IMR-90 (cell line): ENCODE data around the gene SLC9B1. TPM values are rescaled to one million over a fixed set of nuclear protein-coding genes. Genes with fewer than 3 reads are reported as not detected.

ENCODE experiments used
- ATAC-seq: fragments of 200-7000 bp; cut with Tn5 transposase; 2 replicates; pipeline ENCODE4 v1.9.1; 2020; ENCODE audit warnings: low read depth, mild to moderate bottlenecking, moderate library complexity
- BruUV-seq: library from RNA; stranded (reverse); fragments of 400-500 nt; replicated peaks from 2 replicates; lab custom pipeline; 2021; lab: Mats Ljungman, UMichigan
- CTCF ChIA-PET: fragments of 300-600 bp; formaldehyde crosslinking; extraction: SDS; loops from one replicate; lab custom pipeline; 2021; ENCODE audit warnings: antibody characterized with exemption; lab: Yijun Ruan, JAX
- POLR2A ChIA-PET: fragments of 300-600 bp; sonication (Branson Sonifier 250); formaldehyde crosslinking; loops from one replicate; lab custom pipeline; 2022; ENCODE audit warnings: antibody characterized with exemption; ENCODE audit not compliant: unreplicated experiment; lab: Charles Lee
- DNase-seq: peaks from one replicate; pipeline ENCODE4 v3.0.0; 2013
- H2AFZ ChIP-seq: replicated peaks from 2 replicates; pipeline ENCODE3; 2013; ENCODE audit warnings: low read length, mild to moderate bottlenecking; ENCODE audit not compliant: poor library complexity
- H2AK5ac ChIP-seq: 2 replicates; pipeline ENCODE4 v1.6.1; 2013; ENCODE audit warnings: low read depth, low read length, inconsistent platforms
- H2AK9ac ChIP-seq: replicated peaks from 2 replicates; pipeline ENCODE3; 2013; ENCODE audit warnings: mild to moderate bottlenecking, low read depth, low read length, moderate library complexity; ENCODE audit not compliant: poor library complexity
- H2BK120ac ChIP-seq: 2 replicates; pipeline ENCODE4 v1.6.1; 2013; ENCODE audit warnings: low read depth, low read length, inconsistent platforms
- H2BK15ac ChIP-seq: 3 replicates; pipeline ENCODE4 v1.6.1; 2013; ENCODE audit warnings: low read depth, low read length, inconsistent platforms
- H2BK20ac ChIP-seq: 2 replicates; pipeline ENCODE4 v1.6.1; 2013; ENCODE audit warnings: low read depth, mild to moderate bottlenecking, inconsistent platforms, low read length, moderate library complexity
- H2BK5ac ChIP-seq: 2 replicates; pipeline ENCODE4 v1.6.1; 2013; ENCODE audit warnings: mild to moderate bottlenecking, low read depth, low read length, inconsistent platforms; ENCODE audit not compliant: poor library complexity, severe bottlenecking
- H3K14ac ChIP-seq: replicated peaks from 2 replicates; pipeline ENCODE4 v1.6.1; 2013; ENCODE audit warnings: low read depth, low read length, inconsistent platforms
- H3K18ac ChIP-seq: 2 replicates; pipeline ENCODE4 v1.6.1; 2013; ENCODE audit warnings: low read depth, low read length, control low read depth
- H3K23ac ChIP-seq: 2 replicates; pipeline ENCODE4 v1.6.1; 2013; ENCODE audit warnings: low read depth, low read length, inconsistent platforms
- H3K27ac ChIP-seq: 2 replicates; pipeline ENCODE4 v1.5.1; 2013; ENCODE audit warnings: mild to moderate bottlenecking, control low read depth, low read length; ENCODE audit not compliant: insufficient read depth
- H3K27me3 ChIP-seq: 2 replicates; pipeline ENCODE4 v1.6.1; 2013; ENCODE audit warnings: low read length; ENCODE audit not compliant: control insufficient read depth, insufficient read depth
- H3K36me3 ChIP-seq: 2 replicates; pipeline ENCODE4 v1.6.1; 2013; ENCODE audit warnings: low read length, mixed read lengths; ENCODE audit not compliant: control insufficient read depth, insufficient read depth
- H3K4ac ChIP-seq: 2 replicates; pipeline ENCODE4 v1.6.1; 2013; ENCODE audit warnings: low read depth, low read length, inconsistent platforms
- H3K4me1 ChIP-seq: 2 replicates; pipeline ENCODE4 v1.6.1; 2013; ENCODE audit warnings: low read length, mixed read lengths; ENCODE audit not compliant: control insufficient read depth, insufficient read depth
- H3K4me2 ChIP-seq: 2 replicates; pipeline ENCODE4 v1.6.1; 2013; ENCODE audit warnings: low read depth, mild to moderate bottlenecking, control low read depth, low read length, moderate library complexity
- H3K4me3 ChIP-seq: 2 replicates; pipeline ENCODE4 v1.5.1; 2013; ENCODE audit warnings: low read depth, mild to moderate bottlenecking, control low read depth, low read length, moderate library complexity; ENCODE audit not compliant: insufficient read depth
- H3K56ac ChIP-seq: 2 replicates; pipeline ENCODE4 v1.6.1; 2013; ENCODE audit warnings: low read length, inconsistent platforms; ENCODE audit not compliant: insufficient read depth; ENCODE audit errors: extremely low read depth
- H3K79me1 ChIP-seq, 2 experiments: 2 replicates each; pipeline ENCODE4 v1.6.1; 2013; ENCODE audit warnings: low read length in 2 of 2, inconsistent platforms in 1 of 2, low read depth in 1 of 2
- H3K9ac ChIP-seq: 2 replicates; pipeline ENCODE4 v1.6.1; 2013; ENCODE audit warnings: low read depth, low read length, control low read depth
- H3K9me1 ChIP-seq: 2 replicates; pipeline ENCODE4 v1.6.1; 2013; ENCODE audit warnings: low read length, inconsistent platforms; ENCODE audit not compliant: insufficient read depth
- H3K9me3 ChIP-seq: 2 replicates; pipeline ENCODE4 v1.6.1; 2013; ENCODE audit warnings: low read length; ENCODE audit not compliant: control insufficient read depth, insufficient read depth
- H4K20me1 ChIP-seq: 2 replicates; pipeline ENCODE4 v1.6.1; 2013; ENCODE audit warnings: low read length, inconsistent platforms; ENCODE audit not compliant: insufficient read depth
- H4K5ac ChIP-seq: 2 replicates; pipeline ENCODE4 v1.6.1; 2013; ENCODE audit warnings: mild to moderate bottlenecking, low read depth, low read length, control low read depth
- H4K8ac ChIP-seq, 2 experiments: 2 replicates each; pipeline ENCODE4 v1.6.1; 2013; ENCODE audit warnings: low read depth in 2 of 2, low read length in 2 of 2, control low read depth in 1 of 2, inconsistent platforms in 1 of 2
- H4K91ac ChIP-seq: 2 replicates; pipeline ENCODE4 v1.6.1; 2013; ENCODE audit warnings: low read depth, low read length, inconsistent platforms; ENCODE audit not compliant: insufficient read depth
- BHLHE40 ChIP-seq: fragments of 150-350 bp; IDR thresholded peaks from 2 replicates; pipeline ENCODE4 v1.6.1; 2016; ENCODE audit warnings: mild to moderate bottlenecking, low read depth, low read length
- CEBPB ChIP-seq: IDR thresholded peaks from 2 replicates; pipeline ENCODE4 v1.6.1; 2012; ENCODE audit warnings: low read depth, low read length, improper control_type of control experiment
- CHD1 ChIP-seq: IDR thresholded peaks from 2 replicates; pipeline ENCODE4 v1.6.1; 2012; ENCODE audit warnings: low read depth, low read length, improper control_type of control experiment
- FOS ChIP-seq: fragments of 150-350 bp; IDR thresholded peaks from 2 replicates; pipeline ENCODE4 v1.6.1; 2016; ENCODE audit warnings: low read depth, low read length
- MAFK ChIP-seq: IDR thresholded peaks from 2 replicates; pipeline ENCODE4 v1.6.1; 2012; ENCODE audit warnings: low read depth, low read length, improper control_type of control experiment
- MAZ ChIP-seq: IDR thresholded peaks from 2 replicates; pipeline ENCODE4 v1.6.1; 2012; ENCODE audit warnings: low read depth, mild to moderate bottlenecking, low read length, improper control_type of control experiment, moderate library complexity, borderline replicate concordance
- MXI1 ChIP-seq: IDR thresholded peaks from 2 replicates; pipeline ENCODE4 v1.6.1; 2012; ENCODE audit warnings: low read depth, mild to moderate bottlenecking, low read length, moderate library complexity, borderline replicate concordance
- NFE2L2 ChIP-seq: fragments of 150-350 bp; IDR thresholded peaks from 2 replicates; pipeline ENCODE4 v1.6.1; 2016; ENCODE audit warnings: low read depth, mild to moderate bottlenecking, low read length
- POLR2A ChIP-seq: IDR thresholded peaks from 2 replicates; pipeline ENCODE4 v1.6.1; 2012; ENCODE audit warnings: mild to moderate bottlenecking, low read depth, low read length
- RAD21 ChIP-seq: IDR thresholded peaks from 2 replicates; pipeline ENCODE4 v1.6.1; 2012; ENCODE audit warnings: low read length, improper control_type of control experiment
- RCOR1 ChIP-seq: IDR thresholded peaks from 2 replicates; pipeline ENCODE4 v1.6.1; 2012; ENCODE audit warnings: mild to moderate bottlenecking, low read length, improper control_type of control experiment; ENCODE audit not compliant: insufficient replicate concordance
- RFX5 ChIP-seq: IDR thresholded peaks from 2 replicates; pipeline ENCODE4 v1.8.0; 2012; ENCODE audit warnings: low read depth, mild to moderate bottlenecking, low read length, moderate library complexity
- SMC3 ChIP-seq: fragments of 150-350 bp; IDR thresholded peaks from 2 replicates; pipeline ENCODE4 v1.6.1; 2016; ENCODE audit warnings: low read depth, mild to moderate bottlenecking, antibody characterized with exemption, low read length, moderate library complexity
- WGBS, 2 experiments: methylation state at CpG; one replicate each; pipeline versions ENCODE4 v1.1.5 to v1.1.7; 2013; ENCODE audit warnings: missing lambda C conversion rate in 2 of 2; ENCODE audit not compliant: insufficient read length in 1 of 2; ENCODE audit errors: extremely low coverage in 2 of 2; 5-methylcytosine and 5-hydroxymethylcytosine counted together
- dilution Hi-C: fragments of 300-500 bp; cut with HindIII; formaldehyde crosslinking; loops from one replicate; pipeline ENCODE4 v1.14.3; 2018; ENCODE audit warnings: low sequenced_read_pairs; ENCODE audit not compliant: unreplicated experiment
- in situ Hi-C: fragments of 300-500 bp; cut with MboI; formaldehyde crosslinking; loops from 3 replicates; pipeline ENCODE4 v1.14.3; 2019; ENCODE audit warnings: low sequenced_read_pairs, inconsistent platforms, mixed read lengths
- intact Hi-C: fragments of 100-400 bp; cut with micrococcal nuclease; formaldehyde crosslinking; loops from 2 replicates; pipeline ENCODE4 v1.10.0; 2022
- polyA plus RNA-seq, 3 experiments: library from polyadenylated mRNA; depleted of rRNA; stranded (reverse); fragments of >200 nt; gene quantifications; 2 replicates each; pipeline ENCODE4 v1.2.3, GENCODE V29; 2012; ENCODE audit warnings: low replicate concordance in 1 of 3
- total RNA-seq: library from RNA; depleted of rRNA; stranded (reverse); fragments of >200 nt; gene quantifications from 2 replicates; pipeline ENCODE4 v1.2.3, GENCODE V29; 2012
- TF ChIP-seq, protein P1 (sequence below): conservative IDR thresholded peaks from 2 replicates; pipeline ENCODE4 v1.5.1; 2012; ENCODE audit warnings: mild to moderate bottlenecking, low read depth, low read length, improper control_type of control experiment
- TF ChIP-seq, protein P2 (sequence below): fragments of 150-350 bp; IDR thresholded peaks from 2 replicates; pipeline ENCODE4 v1.6.1; 2016; ENCODE audit warnings: low read depth, mild to moderate bottlenecking, low read length, moderate library complexity, borderline replicate concordance
- TF ChIP-seq, protein P3 (sequence below): fragments of 150-350 bp; IDR thresholded peaks from 2 replicates; pipeline ENCODE4 v1.6.1; 2017; ENCODE audit warnings: mild to moderate bottlenecking, antibody characterized with exemption, low read length, low read depth

Gene SLC9B1
- total and polyA plus RNA-seq, 2 of the 4 experiments (the other 2 are of a cell fraction) = 0.07 to 0.18 TPM

DNA sequence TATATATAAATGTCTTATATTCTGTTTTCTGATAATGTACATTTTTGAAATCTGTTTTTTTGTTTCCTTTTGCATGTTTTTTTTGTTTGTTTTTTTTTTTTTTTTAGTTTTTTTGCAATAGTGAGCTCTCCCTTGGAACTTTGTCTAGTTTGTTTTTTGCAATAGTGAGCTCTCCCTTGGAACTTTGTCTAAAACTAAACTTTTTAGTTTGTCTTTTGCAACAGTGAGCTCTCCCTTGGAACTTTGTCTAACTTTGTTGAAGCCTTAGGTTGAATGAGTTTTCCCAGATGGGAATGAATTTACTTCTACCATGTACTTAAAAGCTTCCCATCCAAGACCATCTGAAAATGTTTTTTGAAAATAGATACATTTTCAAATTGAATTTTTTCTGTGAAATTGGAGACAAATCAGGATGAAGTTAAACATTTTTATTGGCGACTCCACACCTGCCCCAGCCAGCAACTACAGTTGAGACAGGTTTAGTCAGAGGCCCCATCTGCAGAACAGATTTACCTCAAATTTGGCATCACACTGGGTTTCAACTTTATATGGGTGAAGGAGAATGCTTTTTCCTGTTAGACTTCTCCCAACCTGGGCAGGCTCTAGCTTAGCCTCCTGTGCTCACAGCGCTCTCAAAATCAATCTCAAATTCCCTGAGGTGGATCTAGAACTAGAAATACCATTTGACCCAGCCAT lies 41.1 kb upstream of the SLC9B1 start:
- no CpG with 5 or more reads among the region's 2 CpGs for WGBS, 2 experiments
- in situ Hi-C loops = no loop called here
- POLR2A ChIA-PET = no interaction called here

More for the DNA sequence above, 41.1 kb upstream of the SLC9B1 start:
- no peak overlapping the region for H2BK15ac ChIP-seq
- H3K79me1 ChIP-seq = no peaks in the 10 kb centered on the region; a peak in 1 of 4 replicates
- DNase-seq (no peak), ATAC-seq (no peak)
- H2AFZ ChIP-seq = no peak overlapping the region
- no peak overlapping the region for H2AK9ac ChIP-seq
- no peak overlapping the region for H2BK20ac ChIP-seq
- dilution Hi-C loops = no loop called here
- no peak overlapping the region for H3K9ac ChIP-seq
- H3K56ac ChIP-seq = no peak overlapping the region
- H3K4me3 ChIP-seq = no peak overlapping the region
- H3K36me3 ChIP-seq = no peaks in the 10 kb centered on the region
- no peaks in the 10 kb centered on the region for H3K27me3 ChIP-seq
- no peak overlapping the region for H3K4me2 ChIP-seq
- intact Hi-C loops = no loop called here
- H3K18ac ChIP-seq = no peak overlapping the region
- H3K9me3 ChIP-seq = no peaks in the 10 kb centered on the region
- BruUV-seq = no TSS peak
- H4K91ac ChIP-seq = no peak overlapping the region
- no peak overlapping the region for H3K14ac ChIP-seq
- H2AK5ac ChIP-seq = no peak overlapping the region
- no peak overlapping the region for H2BK5ac ChIP-seq
- CTCF ChIA-PET = no interaction called here
- H3K27ac ChIP-seq = no peak overlapping the region
- no peaks in the 10 kb centered on the region for H3K4me1 ChIP-seq
- H4K5ac ChIP-seq = no peak overlapping the region
- no peak overlapping the region for H4K8ac ChIP-seq
- no peak overlapping the region for H3K23ac ChIP-seq
- no peaks in the 10 kb centered on the region for H4K20me1 ChIP-seq
- no peak overlapping the region for H2BK120ac ChIP-seq
- H3K9me1 ChIP-seq = no peaks in the 10 kb centered on the region
- TF ChIP-seq NFE2L2 = no peak
- TF ChIP-seq BHLHE40 = no peak
- no peak for TF ChIP-seq FOS
- TF ChIP-seq MAFK = no peak
- TF ChIP-seq, protein P1, sequence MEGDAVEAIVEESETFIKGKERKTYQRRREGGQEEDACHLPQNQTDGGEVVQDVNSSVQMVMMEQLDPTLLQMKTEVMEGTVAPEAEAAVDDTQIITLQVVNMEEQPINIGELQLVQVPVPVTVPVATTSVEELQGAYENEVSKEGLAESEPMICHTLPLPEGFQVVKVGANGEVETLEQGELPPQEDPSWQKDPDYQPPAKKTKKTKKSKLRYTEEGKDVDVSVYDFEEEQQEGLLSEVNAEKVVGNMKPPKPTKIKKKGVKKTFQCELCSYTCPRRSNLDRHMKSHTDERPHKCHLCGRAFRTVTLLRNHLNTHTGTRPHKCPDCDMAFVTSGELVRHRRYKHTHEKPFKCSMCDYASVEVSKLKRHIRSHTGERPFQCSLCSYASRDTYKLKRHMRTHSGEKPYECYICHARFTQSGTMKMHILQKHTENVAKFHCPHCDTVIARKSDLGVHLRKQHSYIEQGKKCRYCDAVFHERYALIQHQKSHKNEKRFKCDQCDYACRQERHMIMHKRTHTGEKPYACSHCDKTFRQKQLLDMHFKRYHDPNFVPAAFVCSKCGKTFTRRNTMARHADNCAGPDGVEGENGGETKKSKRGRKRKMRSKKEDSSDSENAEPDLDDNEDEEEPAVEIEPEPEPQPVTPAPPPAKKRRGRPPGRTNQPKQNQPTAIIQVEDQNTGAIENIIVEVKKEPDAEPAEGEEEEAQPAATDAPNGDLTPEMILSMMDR = no peak
- TF ChIP-seq, protein P2, sequence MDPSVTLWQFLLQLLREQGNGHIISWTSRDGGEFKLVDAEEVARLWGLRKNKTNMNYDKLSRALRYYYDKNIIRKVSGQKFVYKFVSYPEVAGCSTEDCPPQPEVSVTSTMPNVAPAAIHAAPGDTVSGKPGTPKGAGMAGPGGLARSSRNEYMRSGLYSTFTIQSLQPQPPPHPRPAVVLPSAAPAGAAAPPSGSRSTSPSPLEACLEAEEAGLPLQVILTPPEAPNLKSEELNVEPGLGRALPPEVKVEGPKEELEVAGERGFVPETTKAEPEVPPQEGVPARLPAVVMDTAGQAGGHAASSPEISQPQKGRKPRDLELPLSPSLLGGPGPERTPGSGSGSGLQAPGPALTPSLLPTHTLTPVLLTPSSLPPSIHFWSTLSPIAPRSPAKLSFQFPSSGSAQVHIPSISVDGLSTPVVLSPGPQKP = no peak
- TF ChIP-seq, protein P3, sequence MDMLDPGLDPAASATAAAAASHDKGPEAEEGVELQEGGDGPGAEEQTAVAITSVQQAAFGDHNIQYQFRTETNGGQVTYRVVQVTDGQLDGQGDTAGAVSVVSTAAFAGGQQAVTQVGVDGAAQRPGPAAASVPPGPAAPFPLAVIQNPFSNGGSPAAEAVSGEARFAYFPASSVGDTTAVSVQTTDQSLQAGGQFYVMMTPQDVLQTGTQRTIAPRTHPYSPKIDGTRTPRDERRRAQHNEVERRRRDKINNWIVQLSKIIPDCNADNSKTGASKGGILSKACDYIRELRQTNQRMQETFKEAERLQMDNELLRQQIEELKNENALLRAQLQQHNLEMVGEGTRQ = no peak
- TF ChIP-seq CHD1 = no peak
- TF ChIP-seq MXI1 = no peak
- no peak for TF ChIP-seq POLR2A
- TF ChIP-seq RCOR1 = no peak
- no peak for TF ChIP-seq MAZ
- no peak for TF ChIP-seq RFX5
- no peak for TF ChIP-seq RAD21
- TF ChIP-seq SMC3 = no peak
- no peak for TF ChIP-seq CEBPB
- H3K4ac ChIP-seq = no peak overlapping the region
